Ishikawa (cell line): ENCODE measurements around the gene FOXN3.

Experiments used
- CEBPB ChIP-seq: IDR thresholded peaks from 2 replicates; pipeline ENCODE4 v1.6.1; 2012
- EGR1 ChIP-seq: IDR thresholded peaks from 2 replicates; pipeline ENCODE4 v1.6.1; 2012
- EP300 ChIP-seq: IDR thresholded peaks from 2 replicates; pipeline ENCODE4 v1.6.1; 2012; ENCODE audit warnings: borderline replicate concordance
- MAX ChIP-seq: IDR thresholded peaks from 2 replicates; pipeline ENCODE4 v1.6.1; 2012
- NFIC ChIP-seq: IDR thresholded peaks from 2 replicates; pipeline ENCODE4 v1.6.1; 2012
- RAD21 ChIP-seq: IDR thresholded peaks from 2 replicates; pipeline ENCODE4 v1.6.1; 2012; ENCODE audit warnings: low read depth
- TAF1 ChIP-seq: IDR thresholded peaks from 2 replicates; pipeline ENCODE4 v1.6.1; 2012; ENCODE audit warnings: low read depth, mild to moderate bottlenecking
- TCF12 ChIP-seq: IDR thresholded peaks from 2 replicates; pipeline ENCODE4 v1.6.1; 2012; ENCODE audit warnings: low read depth
- TEAD4 ChIP-seq: IDR thresholded peaks from 2 replicates; pipeline ENCODE4 v1.6.1; 2012
- ZBTB7A ChIP-seq: IDR thresholded peaks from 2 replicates; pipeline ENCODE4 v1.6.1; 2012; ENCODE audit warnings: low read depth
- TF ChIP-seq, protein P1 (sequence below): IDR thresholded peaks from 2 replicates; pipeline ENCODE4 v1.6.1; 2012

- TF ChIP-seq EP300 (no peak), TEAD4 (no peak), TAF1 (no peak), RAD21 (no peak), MAX (no peak), CEBPB (no peak), ZBTB7A (no peak), NFIC (no peak), TCF12 (no peak), EGR1 (no peak)
- TF ChIP-seq, protein P1, sequence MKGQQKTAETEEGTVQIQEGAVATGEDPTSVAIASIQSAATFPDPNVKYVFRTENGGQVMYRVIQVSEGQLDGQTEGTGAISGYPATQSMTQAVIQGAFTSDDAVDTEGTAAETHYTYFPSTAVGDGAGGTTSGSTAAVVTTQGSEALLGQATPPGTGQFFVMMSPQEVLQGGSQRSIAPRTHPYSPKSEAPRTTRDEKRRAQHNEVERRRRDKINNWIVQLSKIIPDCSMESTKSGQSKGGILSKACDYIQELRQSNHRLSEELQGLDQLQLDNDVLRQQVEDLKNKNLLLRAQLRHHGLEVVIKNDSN = no peak
These were observed 42.1 kb downstream of the FOXN3 start for GRCh38 chr14:89374908-89375307.
